Prostate gland (tissue), 2 donors: ENCODE results near the gene RAB30. TPM values are rescaled to one million over a fixed set of nuclear protein-coding genes. Genes with fewer than 3 reads are reported as not detected.
"Not testable (repeated sequence)": the region's sequence is repeated elsewhere in the genome, so short reads cannot be mapped to it uniquely, and the experiment has no call there.

ENCODE experiments used
- DNase-seq: peaks from one replicate; pipeline ENCODE4 v3.0.0-alpha.2; 2019; ENCODE audit warnings: low spot score
- H3K27ac ChIP-seq, 2 donors: fragments of 200-600 bp; sonication (generic); 2 replicates each; pipeline ENCODE4 v1.5.1; 2017 to 2019
- H3K27me3 ChIP-seq: fragments of 200-600 bp; sonication (generic); replicated peaks from 2 replicates; pipeline ENCODE4 v1.5.1; 2019; ENCODE audit not compliant: insufficient read depth
- H3K36me3 ChIP-seq, 2 donors: fragments of 200-600 bp; sonication (generic); 1 replicate in 1 of 2; 2 replicates in 1 of 2; pipeline versions ENCODE4 v1.5.1 to v1.8.1; 2017 to 2019
- H3K4me1 ChIP-seq: fragments of 200-600 bp; sonication (generic); replicated peaks from 2 replicates; pipeline ENCODE4 v1.5.1; 2019
- H3K4me3 ChIP-seq, 2 donors: fragments of 200-600 bp; sonication (generic); 2 replicates each; pipeline ENCODE4 v1.5.1; 2017 to 2019
- H3K9me3 ChIP-seq: fragments of 200-600 bp; sonication (generic); 2 replicates; pipeline ENCODE4 v1.5.1; 2017
- CTCF ChIP-seq, 4 experiments: fragments of 200-600 bp in 2 of 4; fragments of 450-650 bp in 2 of 4; sonication (generic) in 2 of 4; IDR thresholded peaks; 1 replicate in 3 of 4; 2 replicates in 1 of 4; pipeline ENCODE4 v1.5.1; 2016 to 2019; ENCODE audit warnings: antibody characterized with exemption in 4 of 4, mild to moderate bottlenecking in 2 of 4, moderate library complexity in 2 of 4
- POLR2A ChIP-seq: fragments of 450-650 bp; IDR thresholded peaks from one replicate; pipeline ENCODE4 v1.6.1; 2016; ENCODE audit warnings: antibody characterized with exemption, mild to moderate bottlenecking
- POLR2AphosphoS5 ChIP-seq: sonication (generic); formaldehyde crosslinking; IDR thresholded peaks from one replicate; pipeline ENCODE4 v1.6.1; 2017; ENCODE audit warnings: antibody characterized with exemption
- WGBS: methylation state at CpG from one replicate; pipeline ENCODE4 v1.1.5; 2018; 5-methylcytosine and 5-hydroxymethylcytosine counted together
- intact Hi-C: fragments of 100-400 bp; cut with DNase I; formaldehyde crosslinking; loops from one replicate; pipeline ENCODE4 v1.14.2; 2022
- total RNA-seq, 2 donors: library from RNA; depleted of rRNA; stranded (reverse); fragments of >200 nt; gene quantifications; one replicate each; pipeline ENCODE4 v1.1.0, GENCODE V29; 2016

RAB30 gene
- total RNA-seq, 2 donors from 2014 or later = 13.3 to 15.9 TPM

- intact Hi-C loops = no loop called here
- no peak overlapping the region for H3K4me3 ChIP-seq
- no peak overlapping the region for H3K27ac ChIP-seq
- DNase-seq = no peak
- H3K27me3 ChIP-seq = no peaks in the 10 kb centered on the region
- no peaks in the 10 kb centered on the region for H3K9me3 ChIP-seq
- H3K36me3 ChIP-seq = no peaks in the 10 kb centered on the region
- no peak for TF ChIP-seq CTCF (IDR thresholded peaks at IDR 0.05)
- 94% methylated on average over 2 of the region's 2 CpGs for WGBS
- H3K4me1 ChIP-seq = no peaks in the 10 kb centered on the region
These were observed 97.6 kb downstream of the RAB30 start for GRCh38 chr11:82974135-82974534.

DNA sequence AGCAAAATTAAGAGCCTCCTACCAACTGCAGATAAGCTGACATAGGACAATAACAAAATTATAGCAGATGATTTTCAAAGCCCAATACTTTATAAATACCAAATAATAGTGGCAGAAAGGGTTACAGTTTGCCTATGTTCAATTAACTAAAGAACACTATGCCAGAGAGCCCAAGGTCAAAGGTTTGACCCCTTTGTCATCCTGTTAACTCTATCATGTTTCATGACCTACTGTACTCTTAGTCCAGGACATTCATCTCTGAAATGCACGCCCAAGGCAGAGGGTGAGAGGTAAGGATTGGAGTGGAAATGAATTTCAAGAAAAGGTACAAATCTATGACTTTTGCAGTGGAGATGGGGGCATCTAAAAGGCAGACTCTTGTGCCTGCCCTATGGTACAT lies 99.6 kb downstream of the RAB30 start:
- Histone ChIP-seq H3K27me3 (no peaks in the 10 kb centered on the region), H3K36me3 (no peaks in the 10 kb centered on the region), H3K27ac (no peak overlapping the region), H3K9me3 (no peaks in the 10 kb centered on the region), H3K4me3 (no peak overlapping the region), H3K4me1 (no peaks in the 10 kb centered on the region)
- 87% methylated on average over 1 of the region's 1 CpG for WGBS
- DNase-seq = no peak
- intact Hi-C loops = no loop called here
- TF ChIP-seq POLR2AphosphoS5 (no peak), POLR2A (no peak), CTCF (IDR thresholded peaks at IDR 0.05) (no peak)

- intact Hi-C loops, H3K4me3 ChIP-seq, H3K9me3 ChIP-seq, DNase-seq, H3K27ac ChIP-seq, H3K27me3 ChIP-seq, H3K4me1 ChIP-seq, H3K36me3 ChIP-seq: not testable (repeated sequence)
- 48% methylated on average over 8 of the region's 8 CpGs for WGBS
These were observed 100.2 kb downstream of the RAB30 start for GRCh38 chr11:82971519-82971946.

- H3K27me3 ChIP-seq, H3K9me3 ChIP-seq, H3K4me1 ChIP-seq, H3K36me3 ChIP-seq, DNase-seq, intact Hi-C loops, H3K27ac ChIP-seq, H3K4me3 ChIP-seq: not testable (repeated sequence)
- WGBS = 93% methylated on average over 60 of the region's 60 CpGs
These were observed 101.1 kb downstream of the RAB30 start for GRCh38 chr11:82970507-82971083.

- no peak for DNase-seq
- WGBS = 93% methylated on average over 4 of the region's 4 CpGs
- H3K9me3 ChIP-seq = no peaks in the 10 kb centered on the region
- H3K4me1 ChIP-seq = no peaks in the 10 kb centered on the region
- H3K4me3 ChIP-seq = no peak overlapping the region
- H3K27ac ChIP-seq = no peak overlapping the region
- H3K36me3 ChIP-seq = no peaks in the 10 kb centered on the region
- TF ChIP-seq POLR2A (no peak), CTCF (IDR thresholded peaks at IDR 0.05) (no peak), POLR2AphosphoS5 (no peak)
- intact Hi-C loops = no loop called here
- no peaks in the 10 kb centered on the region for H3K27me3 ChIP-seq
These were observed 101.9 kb downstream of the RAB30 start for GRCh38 chr11:82969811-82970210.

GRCh38 chr11:82967381-82967780 lies 104.3 kb downstream of the RAB30 start:
- H3K27me3 ChIP-seq = no peaks in the 10 kb centered on the region
- H3K27ac ChIP-seq = no peak overlapping the region
- DNase-seq = no peak
- H3K9me3 ChIP-seq = no peaks in the 10 kb centered on the region
- H3K4me1 ChIP-seq = no peaks in the 10 kb centered on the region
- WGBS = 86% methylated on average over 4 of the region's 4 CpGs
- H3K36me3 ChIP-seq = no peaks in the 10 kb centered on the region
- no peak overlapping the region for H3K4me3 ChIP-seq
- TF ChIP-seq CTCF (IDR thresholded peaks at IDR 0.05) (no peak), POLR2AphosphoS5 (no peak), POLR2A (no peak)
- intact Hi-C loops = no loop called here

DNA sequence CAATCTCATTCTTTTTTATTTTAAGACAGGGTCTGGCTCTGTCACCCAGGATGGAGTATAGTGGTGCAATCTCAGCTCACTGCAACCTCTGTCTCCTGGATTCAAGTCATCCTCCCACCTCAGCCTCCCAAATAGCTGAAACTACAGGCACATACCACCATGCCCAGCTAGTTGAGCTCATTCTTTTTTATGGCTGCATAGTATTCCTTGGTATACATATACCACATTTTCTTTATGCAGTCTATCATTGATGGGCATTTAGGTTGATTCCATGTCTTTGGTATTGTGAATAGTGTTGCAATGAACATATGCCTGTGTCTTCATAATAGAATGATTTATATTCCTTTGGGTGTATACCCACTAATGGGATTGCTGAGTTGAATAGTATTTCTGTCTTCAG lies 109.7 kb downstream of the RAB30 start:
- H3K4me3 ChIP-seq, intact Hi-C loops: not testable (repeated sequence)

More for the DNA sequence above, 109.7 kb downstream of the RAB30 start:
- not testable (repeated sequence) for H3K9me3 ChIP-seq, H3K4me1 ChIP-seq, H3K27me3 ChIP-seq, H3K36me3 ChIP-seq, DNase-seq, H3K27ac ChIP-seq
